ENCODE results near the gene AXIN1.

Gene AXIN1

GRCh38 chr16:309476-309875 lies 43.0 kb downstream of the AXIN1 start:
- no peak overlapping the region for H3K4me3 ChIP-seq (ENCODE audit: low read depth, low read length)
- no peak for DNase-seq (ENCODE audit: low read depth)
- no peak for TF ChIP-seq CTCF (conservative IDR thresholded peaks at IDR 0.05; ENCODE audit: low read depth, low read length)

GRCh38 chr16:307691-308312 lies 44.7 kb downstream of the AXIN1 start:
- no peak overlapping the region for H3K4me3 ChIP-seq (ENCODE audit: low read depth, low read length)
- DNase-seq (ENCODE audit: low read depth), result no peak
- TF ChIP-seq CTCF (conservative IDR thresholded peaks at IDR 0.05; ENCODE audit: low read depth, low read length), result no peak

- DNase-seq (ENCODE audit: low read depth), result no peak
- no peak for TF ChIP-seq CTCF (conservative IDR thresholded peaks at IDR 0.05; ENCODE audit: low read depth, low read length)
- H3K4me3 ChIP-seq (ENCODE audit: low read depth, low read length), result no peak overlapping the region
These were observed 45.6 kb downstream of the AXIN1 start for GRCh38 chr16:306911-307370.

GRCh38 chr16:305916-306626 lies 46.5 kb downstream of the AXIN1 start:
- TF ChIP-seq CTCF (conservative IDR thresholded peaks at IDR 0.05; ENCODE audit: low read depth, low read length), result no peak
- no peak overlapping the region for H3K4me3 ChIP-seq (ENCODE audit: low read depth, low read length)
- DNase-seq (ENCODE audit: low read depth), result no peak

- no peak overlapping the region for H3K4me3 ChIP-seq (ENCODE audit: low read depth, low read length)
- DNase-seq (ENCODE audit: low read depth), result no peak
- TF ChIP-seq CTCF (conservative IDR thresholded peaks at IDR 0.05; ENCODE audit: low read depth, low read length), result peak; percentile 14
These were observed 48.6 kb downstream of the AXIN1 start for GRCh38 chr16:303760-304505.

- DNase-seq (ENCODE audit: low read depth), result no peak
- H3K4me3 ChIP-seq (ENCODE audit: low read depth, low read length), result no peak overlapping the region
- TF ChIP-seq CTCF (conservative IDR thresholded peaks at IDR 0.05; ENCODE audit: low read depth, low read length), result no peak
These were observed 50.6 kb downstream of the AXIN1 start for GRCh38 chr16:301950-302349.

Measured in choroid plexus epithelial cell (primary cell).